BE2C (cell line): ENCODE data around the gene ARHGAP31.
"Not testable (repeated sequence)": the region's sequence is repeated elsewhere in the genome, so short reads cannot be mapped to it uniquely, and the experiment has no call there.

ENCODE experiments used
- DNase-seq: peaks from one replicate; pipeline ENCODE4 v3.0.0-alpha.2; 2020
- H3K27me3 ChIP-seq: fragments of 250-450 bp; sonication (Bioruptor Pico); 2 replicates; pipeline ENCODE4 v1.5.1; 2020; ENCODE audit warnings: mild to moderate bottlenecking
- H3K36me3 ChIP-seq: fragments of 250-450 bp; sonication (Bioruptor Pico); 2 replicates; pipeline ENCODE4 v1.5.1; 2020; ENCODE audit warnings: mild to moderate bottlenecking
- H3K4me1 ChIP-seq: fragments of 250-450 bp; sonication (Bioruptor Pico); 2 replicates; pipeline ENCODE4 v1.5.1; 2020
- H3K4me3 ChIP-seq: 2 replicates; pipeline ENCODE4 v1.5.1; 2011; ENCODE audit warnings: low read depth, low read length
- H3K9me3 ChIP-seq: fragments of 250-450 bp; sonication (Bioruptor Pico); 2 replicates; pipeline ENCODE4 v1.5.1; 2020
- CTCF ChIP-seq: IDR thresholded peaks from 2 replicates; pipeline ENCODE4 v1.5.1; 2012; ENCODE audit warnings: mild to moderate bottlenecking, low read depth, low read length

ARHGAP31 gene

GRCh38 chr3:119315600-119316312 is 21.6 kb downstream of the ARHGAP31 start:
- no peak for DNase-seq
- H3K4me3 ChIP-seq, result no peak overlapping the region
- no peak for TF ChIP-seq CTCF

GRCh38 chr3:119316313-119316670 is 22.1 kb downstream of the ARHGAP31 start:
- Histone ChIP-seq H3K4me1 (peaks cover 5% of the 10 kb centered on the region), H3K9me3 (no peaks in the 10 kb centered on the region), H3K4me3 (no peak overlapping the region), H3K27me3 (no peaks in the 10 kb centered on the region), H3K36me3 (no peaks in the 10 kb centered on the region)
- TF ChIP-seq CTCF, result no peak
- no peak for DNase-seq

More at GRCh38 chr3:119315600-119316312, 21.6 kb downstream of the ARHGAP31 start:
- H3K4me1 ChIP-seq, result peaks cover 3% of the 10 kb centered on the region
- no peaks in the 10 kb centered on the region for H3K27me3 ChIP-seq
- H3K9me3 ChIP-seq, result no peaks in the 10 kb centered on the region
- H3K36me3 ChIP-seq, result no peaks in the 10 kb centered on the region

- no peak for TF ChIP-seq CTCF
- DNase-seq, result no peak
- no peaks in the 10 kb centered on the region for H3K36me3 ChIP-seq
These were observed 24.7 kb downstream of the ARHGAP31 start for GRCh38 chr3:119318876-119319275.

DNA sequence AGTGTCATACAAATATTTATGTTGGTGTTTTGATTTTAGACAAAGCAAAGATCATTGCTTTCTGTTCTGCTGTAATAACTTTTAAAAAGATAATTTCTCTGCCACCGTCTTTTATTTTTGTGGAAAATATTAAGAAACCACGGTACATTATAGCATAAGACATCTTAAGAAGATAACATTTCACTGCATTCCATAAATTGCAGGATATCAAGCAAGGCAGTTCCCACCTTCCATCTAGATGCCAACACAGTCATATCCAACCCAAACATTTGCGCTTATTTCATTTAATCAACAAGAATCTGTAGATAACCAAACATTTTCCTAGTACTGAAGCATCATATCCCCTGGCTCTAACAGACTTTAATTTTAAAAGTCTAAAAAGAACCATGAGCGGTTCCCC is 25.1 kb downstream of the ARHGAP31 start:
- Histone ChIP-seq H3K9me3 (no peaks in the 10 kb centered on the region), H3K27me3 (no peaks in the 10 kb centered on the region), H3K4me1 (peaks cover 5% of the 10 kb centered on the region), H3K4me3 (no peak overlapping the region), H3K36me3 (no peaks in the 10 kb centered on the region)
- no peak for TF ChIP-seq CTCF
- DNase-seq, result no peak

More at GRCh38 chr3:119318876-119319275, 24.7 kb downstream of the ARHGAP31 start:
- Histone ChIP-seq H3K4me1 (peaks cover 5% of the 10 kb centered on the region), H3K4me3 (no peak overlapping the region), H3K9me3 (no peaks in the 10 kb centered on the region), H3K27me3 (no peaks in the 10 kb centered on the region)

GRCh38 chr3:119320785-119321184 is 26.6 kb downstream of the ARHGAP31 start:
- not testable (repeated sequence) for DNase-seq, H3K4me3 ChIP-seq, H3K27me3 ChIP-seq, H3K9me3 ChIP-seq, H3K36me3 ChIP-seq, H3K4me1 ChIP-seq

- Histone ChIP-seq H3K4me1 (peaks cover 5% of the 10 kb centered on the region), H3K4me3 (peak overlapping the region; percentile 81), H3K9me3 (no peaks in the 10 kb centered on the region), H3K36me3 (no peaks in the 10 kb centered on the region), H3K27me3 (no peaks in the 10 kb centered on the region)
- no peak for DNase-seq
- no peak for TF ChIP-seq CTCF
These were observed 28.0 kb downstream of the ARHGAP31 start for GRCh38 chr3:119322021-119322834.
